HepG2 (cell line): ENCODE results near the gene KANK4. TPM values are rescaled to one million over a fixed set of nuclear protein-coding genes. Genes with fewer than 3 reads are reported as not detected.

Experiments
- DNMT1 ChIP-seq: sonication (generic); formaldehyde crosslinking; IDR thresholded peaks from 2 replicates; pipeline ENCODE4 v1.5.1; 2020; ENCODE audit warnings: mild to moderate bottlenecking, missing genetic modification reagents
- FOXK1 ChIP-seq: sonication (generic); formaldehyde crosslinking; IDR thresholded peaks from 2 replicates; pipeline ENCODE4 v1.4.0; 2020; ENCODE audit warnings: low read depth, missing genetic modification reagents, borderline replicate concordance
- FOXM1 ChIP-seq: sonication (generic); formaldehyde crosslinking; IDR thresholded peaks from 2 replicates; pipeline ENCODE4 v1.5.0; 2020; ENCODE audit warnings: missing genetic modification reagents
- MIER3 ChIP-seq: IDR thresholded peaks from 2 replicates; pipeline ENCODE4 v1.6.1; 2016; ENCODE audit warnings: missing compliant biosample characterization, borderline replicate concordance
- SP4 ChIP-seq: sonication (generic); formaldehyde crosslinking; IDR thresholded peaks from 2 replicates; pipeline ENCODE4 v1.8.1; 2023; ENCODE audit warnings: mild to moderate bottlenecking, missing genetic modification reagents
- SRSF4 ChIP-seq: fragments of 200-400 bp; formaldehyde crosslinking; IDR thresholded peaks from one replicate; pipeline ENCODE4 v1.6.1; 2018; ENCODE audit warnings: mild to moderate bottlenecking, low read depth, low read length, moderate library complexity; ENCODE audit not compliant: poor library complexity, severe bottlenecking
- TGIF2 ChIP-seq: IDR thresholded peaks from 2 replicates; pipeline ENCODE4 v1.6.1; 2016; ENCODE audit warnings: control low read depth, missing compliant biosample characterization
- ZFAT ChIP-seq: sonication (generic); formaldehyde crosslinking; conservative IDR thresholded peaks from 2 replicates; pipeline ENCODE4 v1.8.1; 2023; ENCODE audit warnings: missing genetic modification reagents, inconsistent platforms
- ZFP90 ChIP-seq: sonication (generic); formaldehyde crosslinking; IDR thresholded peaks from 2 replicates; pipeline ENCODE4 v1.8.0; 2022; ENCODE audit warnings: missing genetic modification reagents, mild to moderate bottlenecking, inconsistent platforms, borderline replicate concordance
- ZNF367 ChIP-seq: sonication (generic); formaldehyde crosslinking; IDR thresholded peaks from 2 replicates; pipeline ENCODE4 v1.4.0; 2020; ENCODE audit warnings: missing genetic modification reagents, borderline replicate concordance
- ZNF496 ChIP-seq: sonication (generic); formaldehyde crosslinking; IDR thresholded peaks from 2 replicates; pipeline ENCODE4 v1.8.1; 2023; ENCODE audit warnings: mild to moderate bottlenecking, moderate library complexity, missing genetic modification reagents; ENCODE audit not compliant: insufficient replicate concordance
- ZNF557 ChIP-seq: sonication (generic); formaldehyde crosslinking; IDR thresholded peaks from 2 replicates; pipeline ENCODE4 v1.4.0; 2020; ENCODE audit warnings: missing genetic modification reagents
- ZNF674 ChIP-seq: sonication (generic); formaldehyde crosslinking; IDR thresholded peaks from 2 replicates; pipeline ENCODE4 v1.5.0; 2020; ENCODE audit warnings: low read depth, mild to moderate bottlenecking, missing genetic modification reagents
- ZSCAN29 ChIP-seq: sonication (generic); formaldehyde crosslinking; conservative IDR thresholded peaks from 2 replicates; pipeline ENCODE4 v1.4.0; 2020; ENCODE audit warnings: mild to moderate bottlenecking, missing genetic modification reagents
- polyA plus RNA-seq, 8 experiments: library from polyadenylated mRNA; depleted of rRNA in 3 of 8; stranded (reverse) in 7 of 8; unstranded in 1 of 8; fragments of >200 nt; fragmentation: Illumina TruSeq in 4 of 8; extraction: Trizol in 4 of 8; gene quantifications; 2 replicates each; pipeline versions ENCODE4 v1.2.1 to v1.2.3, GENCODE V29; 2011 to 2016; ENCODE audit warnings: low read depth in 4 of 8, missing spikeins in 1 of 8, mixed read lengths in 1 of 8; ENCODE audit not compliant: insufficient read depth in 1 of 8
- total RNA-seq, 5 experiments: library from RNA; depleted of rRNA; stranded (reverse); fragments of >200 nt; fragmentation: Illumina TruSeq; extraction: Trizol; gene quantifications; 2 replicates each; pipeline ENCODE4 v1.2.3, GENCODE V29; 2016; ENCODE audit warnings: low read depth in 1 of 5
- TF ChIP-seq, protein P1 (sequence below): fragments of 450-650 bp; IDR thresholded peaks from 2 replicates; pipeline ENCODE4 v1.6.1; 2017; ENCODE audit warnings: mild to moderate bottlenecking
- TF ChIP-seq, protein P2 (sequence below): sonication (generic); formaldehyde crosslinking; IDR thresholded peaks from 2 replicates; pipeline ENCODE4 v1.8.0; 2022; ENCODE audit warnings: missing genetic modification reagents, low read depth, mild to moderate bottlenecking, borderline replicate concordance
- TF ChIP-seq, protein P3 (sequence below): sonication (generic); formaldehyde crosslinking; IDR thresholded peaks from 2 replicates; pipeline ENCODE4 v1.4.0; 2020; ENCODE audit warnings: missing genetic modification reagents, mild to moderate bottlenecking, borderline replicate concordance
- TF ChIP-seq, protein P4 (sequence below): sonication (generic); formaldehyde crosslinking; IDR thresholded peaks from 2 replicates; pipeline ENCODE4 v1.4.0; 2020; ENCODE audit warnings: mild to moderate bottlenecking, missing genetic modification reagents
- TF ChIP-seq, protein P5 (sequence below): sonication (generic); formaldehyde crosslinking; conservative IDR thresholded peaks from 2 replicates; pipeline ENCODE4 v1.8.0; 2022; ENCODE audit warnings: low read depth, missing genetic modification reagents
- TF ChIP-seq, protein P6 (sequence below): fragments of 450-650 bp; IDR thresholded peaks from 2 replicates; pipeline ENCODE4 v1.6.1; 2016

KANK4 gene
- total and polyA plus RNA-seq, 2 of the 13 experiments (the other 11 are each of a cell fraction or from before 2014, with no cell fraction given): 16.1 to 25.7 TPM

DNA sequence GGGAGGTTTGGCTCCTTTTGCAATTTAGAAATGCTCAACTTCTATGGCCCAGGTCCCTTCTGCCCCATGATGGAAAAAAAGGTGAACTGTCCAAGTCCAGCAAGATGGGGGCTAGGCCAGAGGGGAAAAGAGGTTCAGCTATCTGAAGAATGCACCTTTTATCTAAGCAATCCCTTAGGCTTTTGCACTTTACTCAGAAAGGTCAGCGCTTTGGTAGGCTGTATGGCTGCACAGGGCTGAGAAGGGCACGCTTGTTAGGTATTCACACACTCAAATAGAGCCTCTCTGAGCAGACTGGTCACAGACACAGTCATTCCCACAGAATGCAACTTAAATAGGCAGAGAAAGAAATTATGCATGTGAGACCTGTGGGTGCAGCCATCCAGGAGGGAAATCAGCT lies 31.0 kb downstream of the KANK4 start (continued):
- TF ChIP-seq, protein P1, sequence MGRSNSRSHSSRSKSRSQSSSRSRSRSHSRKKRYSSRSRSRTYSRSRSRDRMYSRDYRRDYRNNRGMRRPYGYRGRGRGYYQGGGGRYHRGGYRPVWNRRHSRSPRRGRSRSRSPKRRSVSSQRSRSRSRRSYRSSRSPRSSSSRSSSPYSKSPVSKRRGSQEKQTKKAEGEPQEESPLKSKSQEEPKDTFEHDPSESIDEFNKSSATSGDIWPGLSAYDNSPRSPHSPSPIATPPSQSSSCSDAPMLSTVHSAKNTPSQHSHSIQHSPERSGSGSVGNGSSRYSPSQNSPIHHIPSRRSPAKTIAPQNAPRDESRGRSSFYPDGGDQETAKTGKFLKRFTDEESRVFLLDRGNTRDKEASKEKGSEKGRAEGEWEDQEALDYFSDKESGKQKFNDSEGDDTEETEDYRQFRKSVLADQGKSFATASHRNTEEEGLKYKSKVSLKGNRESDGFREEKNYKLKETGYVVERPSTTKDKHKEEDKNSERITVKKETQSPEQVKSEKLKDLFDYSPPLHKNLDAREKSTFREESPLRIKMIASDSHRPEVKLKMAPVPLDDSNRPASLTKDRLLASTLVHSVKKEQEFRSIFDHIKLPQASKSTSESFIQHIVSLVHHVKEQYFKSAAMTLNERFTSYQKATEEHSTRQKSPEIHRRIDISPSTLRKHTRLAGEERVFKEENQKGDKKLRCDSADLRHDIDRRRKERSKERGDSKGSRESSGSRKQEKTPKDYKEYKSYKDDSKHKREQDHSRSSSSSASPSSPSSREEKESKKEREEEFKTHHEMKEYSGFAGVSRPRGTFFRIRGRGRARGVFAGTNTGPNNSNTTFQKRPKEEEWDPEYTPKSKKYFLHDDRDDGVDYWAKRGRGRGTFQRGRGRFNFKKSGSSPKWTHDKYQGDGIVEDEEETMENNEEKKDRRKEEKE: no peak
- no peak for TF ChIP-seq ZFP90 (CRISPR knock-in tag)
- TF ChIP-seq DNMT1 (CRISPR knock-in tag): no peak
- TF ChIP-seq ZSCAN29 (CRISPR knock-in tag): no peak
- TF ChIP-seq FOXM1: no peak
- TF ChIP-seq, protein P2, sequence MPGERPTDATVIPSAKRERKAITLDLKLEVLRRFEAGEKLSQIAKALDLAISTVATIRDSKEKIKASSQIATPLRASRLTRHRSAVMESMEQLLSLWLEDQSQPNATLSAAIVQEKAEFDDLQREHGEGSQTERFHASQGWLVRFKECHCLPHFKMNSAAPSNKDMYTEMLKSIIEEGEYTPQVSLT (CRISPR knock-in tag): no peak
- TF ChIP-seq SP4: no peak
- TF ChIP-seq, protein P3, sequence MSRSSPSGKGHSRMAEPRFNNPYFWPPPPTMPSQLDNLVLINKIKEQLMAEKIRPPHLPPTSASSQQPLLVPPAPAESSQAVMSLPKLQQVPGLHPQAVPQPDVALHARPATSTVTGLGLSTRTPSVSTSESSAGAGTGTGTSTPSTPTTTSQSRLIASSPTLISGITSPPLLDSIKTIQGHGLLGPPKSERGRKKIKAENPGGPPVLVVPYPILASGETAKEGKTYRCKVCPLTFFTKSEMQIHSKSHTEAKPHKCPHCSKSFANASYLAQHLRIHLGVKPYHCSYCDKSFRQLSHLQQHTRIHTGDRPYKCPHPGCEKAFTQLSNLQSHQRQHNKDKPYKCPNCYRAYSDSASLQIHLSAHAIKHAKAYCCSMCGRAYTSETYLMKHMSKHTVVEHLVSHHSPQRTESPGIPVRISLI (CRISPR knock-in tag): no peak
- TF ChIP-seq ZNF674 (CRISPR knock-in tag): no peak
- TF ChIP-seq, protein P4, sequence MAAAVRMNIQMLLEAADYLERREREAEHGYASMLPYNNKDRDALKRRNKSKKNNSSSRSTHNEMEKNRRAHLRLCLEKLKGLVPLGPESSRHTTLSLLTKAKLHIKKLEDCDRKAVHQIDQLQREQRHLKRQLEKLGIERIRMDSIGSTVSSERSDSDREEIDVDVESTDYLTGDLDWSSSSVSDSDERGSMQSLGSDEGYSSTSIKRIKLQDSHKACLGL (CRISPR knock-in tag): no peak
- no peak for TF ChIP-seq MIER3 (CRISPR knock-in tag)
- TF ChIP-seq FOXK1 (CRISPR knock-in tag): no peak
- TF ChIP-seq TGIF2 (CRISPR knock-in tag): no peak
- TF ChIP-seq, protein P5, sequence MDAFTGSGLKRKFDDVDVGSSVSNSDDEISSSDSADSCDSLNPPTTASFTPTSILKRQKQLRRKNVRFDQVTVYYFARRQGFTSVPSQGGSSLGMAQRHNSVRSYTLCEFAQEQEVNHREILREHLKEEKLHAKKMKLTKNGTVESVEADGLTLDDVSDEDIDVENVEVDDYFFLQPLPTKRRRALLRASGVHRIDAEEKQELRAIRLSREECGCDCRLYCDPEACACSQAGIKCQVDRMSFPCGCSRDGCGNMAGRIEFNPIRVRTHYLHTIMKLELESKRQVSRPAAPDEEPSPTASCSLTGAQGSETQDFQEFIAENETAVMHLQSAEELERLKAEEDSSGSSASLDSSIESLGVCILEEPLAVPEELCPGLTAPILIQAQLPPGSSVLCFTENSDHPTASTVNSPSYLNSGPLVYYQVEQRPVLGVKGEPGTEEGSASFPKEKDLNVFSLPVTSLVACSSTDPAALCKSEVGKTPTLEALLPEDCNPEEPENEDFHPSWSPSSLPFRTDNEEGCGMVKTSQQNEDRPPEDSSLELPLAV (CRISPR knock-in tag): no peak
- TF ChIP-seq ZNF367 (CRISPR knock-in tag): no peak
- TF ChIP-seq ZNF557 (CRISPR knock-in tag): no peak
- TF ChIP-seq ZFAT (CRISPR knock-in tag): no peak
- TF ChIP-seq ZNF496 (CRISPR knock-in tag): no peak
- TF ChIP-seq SRSF4: no peak
- TF ChIP-seq, protein P6, sequence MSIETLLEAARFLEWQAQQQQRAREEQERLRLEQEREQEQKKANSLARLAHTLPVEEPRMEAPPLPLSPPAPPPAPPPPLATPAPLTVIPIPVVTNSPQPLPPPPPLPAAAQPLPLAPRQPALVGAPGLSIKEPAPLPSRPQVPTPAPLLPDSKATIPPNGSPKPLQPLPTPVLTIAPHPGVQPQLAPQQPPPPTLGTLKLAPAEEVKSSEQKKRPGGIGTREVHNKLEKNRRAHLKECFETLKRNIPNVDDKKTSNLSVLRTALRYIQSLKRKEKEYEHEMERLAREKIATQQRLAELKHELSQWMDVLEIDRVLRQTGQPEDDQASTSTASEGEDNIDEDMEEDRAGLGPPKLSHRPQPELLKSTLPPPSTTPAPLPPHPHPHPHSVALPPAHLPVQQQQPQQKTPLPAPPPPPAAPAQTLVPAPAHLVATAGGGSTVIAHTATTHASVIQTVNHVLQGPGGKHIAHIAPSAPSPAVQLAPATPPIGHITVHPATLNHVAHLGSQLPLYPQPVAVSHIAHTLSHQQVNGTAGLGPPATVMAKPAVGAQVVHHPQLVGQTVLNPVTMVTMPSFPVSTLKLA: no peak
